HG03457 (cell line): Measurements from ENCODE around the gene SNX21.

Experiments
- ATAC-seq: cut with Tn5 transposase; IDR thresholded peaks from one replicate; pipeline ENCODE4 v1.9.1; 2021; ENCODE audit warnings: moderate number of reproducible peaks; ENCODE audit not compliant: unreplicated experiment

Gene SNX21

DNA sequence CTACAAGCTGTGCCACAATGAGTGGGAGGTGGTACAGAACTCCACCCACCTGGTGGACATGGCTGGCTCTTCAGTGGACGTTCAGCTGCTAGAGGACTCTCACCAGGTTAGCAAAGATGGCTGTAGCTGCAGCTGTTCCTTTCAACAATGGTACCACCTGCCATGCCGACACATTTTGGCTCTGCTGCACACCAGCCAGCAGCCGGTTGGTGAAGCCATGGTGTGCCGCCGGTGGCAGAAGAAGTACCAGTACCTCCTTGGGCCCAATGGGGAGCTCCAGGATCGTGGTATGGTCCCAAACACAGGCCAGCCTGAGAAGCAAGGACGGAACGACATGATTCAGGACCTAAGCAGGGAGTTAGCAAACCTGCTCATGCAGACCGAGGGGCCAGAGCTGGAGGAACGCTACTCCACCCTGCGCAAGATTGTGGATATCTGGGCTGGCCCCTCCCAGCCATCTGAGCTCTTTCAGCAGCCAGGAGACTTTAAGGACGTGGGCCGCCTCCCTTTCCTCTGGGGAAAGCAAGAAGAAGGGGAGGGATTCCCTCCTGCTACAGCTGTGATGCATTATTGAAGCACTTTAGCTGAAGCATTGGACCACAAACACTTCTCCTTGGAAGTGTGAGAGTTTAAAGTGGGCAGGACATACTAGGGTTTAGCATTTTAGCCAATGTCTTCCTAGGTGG lies 44.6 kb downstream of the SNX21 start:
- ATAC-seq: no peak

DNA sequence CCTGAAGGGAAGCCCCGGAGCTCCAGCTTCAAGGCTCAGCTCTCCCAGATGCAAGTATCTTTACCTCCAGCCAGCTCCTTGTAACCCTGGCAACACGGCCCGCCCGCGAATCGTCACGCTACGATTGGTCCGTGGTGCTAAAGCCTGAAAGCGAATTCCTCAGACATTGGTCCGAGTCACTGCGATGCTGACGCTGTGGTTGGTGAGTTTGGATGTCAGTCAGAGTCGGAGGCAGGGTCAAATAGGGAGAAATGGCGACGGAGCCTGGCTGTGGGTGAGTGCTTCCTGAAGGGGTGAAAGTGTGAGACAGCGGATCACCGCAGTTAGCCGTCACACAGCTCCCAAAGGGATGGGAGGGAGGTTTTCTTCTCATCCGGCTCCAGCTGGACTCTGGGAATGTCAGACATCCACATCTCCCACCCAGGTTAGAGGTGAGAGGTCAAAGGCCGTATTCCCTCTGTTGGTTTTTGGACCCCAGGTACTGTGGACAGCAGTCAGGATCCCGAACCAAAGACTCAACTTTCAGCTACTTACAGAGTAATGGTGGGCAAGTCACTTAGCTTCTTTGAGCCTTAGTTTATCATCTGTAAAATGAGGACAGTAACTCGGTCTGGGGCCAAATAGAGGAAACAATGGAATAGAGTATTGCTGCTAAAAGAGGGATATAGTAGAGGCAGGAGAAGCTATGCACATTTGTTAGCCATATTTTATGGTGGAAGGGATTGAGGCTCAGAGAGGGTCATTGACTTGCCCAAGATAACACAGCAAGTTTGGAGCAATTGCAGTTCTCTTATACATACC lies 47.6 kb downstream of the SNX21 start, which contains the start of gene ZSWIM1:
ZSWIM1 (plus strand) TSS at position 240 of the 801 bp plus-strand sequence. CDS start 1,366 bp downstream, outside the sequence.
- ATAC-seq: peak; percentile 96

DNA sequence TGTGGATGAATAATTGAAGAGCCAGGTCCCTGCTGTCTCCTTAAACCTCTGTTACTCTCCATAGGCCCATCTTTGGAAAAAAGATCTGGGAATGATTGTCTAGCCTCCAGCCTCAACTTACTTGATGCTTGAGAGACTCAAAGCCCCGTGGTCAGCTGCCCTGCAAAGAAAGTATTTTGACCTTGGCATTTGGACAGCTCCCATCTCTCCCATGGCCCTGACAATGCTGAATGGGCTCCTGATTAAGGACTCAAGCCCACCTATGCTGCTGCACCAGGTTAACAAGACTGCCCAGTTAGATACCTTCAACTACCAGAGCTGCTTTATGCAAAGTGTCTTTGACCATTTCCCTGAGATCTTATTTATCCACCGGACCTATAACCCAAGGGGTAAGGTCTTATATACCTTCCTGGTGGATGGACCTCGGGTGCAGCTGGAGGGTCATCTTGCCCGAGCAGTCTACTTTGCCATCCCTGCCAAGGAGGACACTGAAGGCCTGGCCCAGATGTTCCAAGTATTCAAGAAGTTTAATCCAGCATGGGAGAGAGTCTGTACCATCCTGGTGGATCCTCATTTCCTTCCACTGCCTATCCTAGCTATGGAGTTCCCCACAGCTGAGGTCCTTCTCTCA lies 49.0 kb downstream of the SNX21 start:
- no peak for ATAC-seq

DNA sequence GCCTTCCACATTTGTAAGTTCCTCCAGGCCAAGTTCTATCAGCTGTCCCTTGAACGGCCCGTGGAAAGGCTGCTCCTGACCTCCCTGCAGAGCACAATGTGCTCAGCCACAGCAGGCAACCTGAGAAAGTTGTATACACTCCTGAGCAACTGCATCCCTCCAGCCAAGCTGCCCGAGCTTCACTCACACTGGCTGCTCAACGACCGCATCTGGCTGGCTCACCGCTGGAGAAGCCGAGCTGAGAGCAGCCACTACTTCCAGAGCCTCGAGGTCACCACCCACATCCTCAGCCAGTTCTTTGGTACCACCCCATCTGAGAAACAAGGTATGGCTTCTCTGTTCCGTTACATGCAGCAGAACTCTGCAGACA lies 49.5 kb downstream of the SNX21 start:
- no peak for ATAC-seq

DNA sequence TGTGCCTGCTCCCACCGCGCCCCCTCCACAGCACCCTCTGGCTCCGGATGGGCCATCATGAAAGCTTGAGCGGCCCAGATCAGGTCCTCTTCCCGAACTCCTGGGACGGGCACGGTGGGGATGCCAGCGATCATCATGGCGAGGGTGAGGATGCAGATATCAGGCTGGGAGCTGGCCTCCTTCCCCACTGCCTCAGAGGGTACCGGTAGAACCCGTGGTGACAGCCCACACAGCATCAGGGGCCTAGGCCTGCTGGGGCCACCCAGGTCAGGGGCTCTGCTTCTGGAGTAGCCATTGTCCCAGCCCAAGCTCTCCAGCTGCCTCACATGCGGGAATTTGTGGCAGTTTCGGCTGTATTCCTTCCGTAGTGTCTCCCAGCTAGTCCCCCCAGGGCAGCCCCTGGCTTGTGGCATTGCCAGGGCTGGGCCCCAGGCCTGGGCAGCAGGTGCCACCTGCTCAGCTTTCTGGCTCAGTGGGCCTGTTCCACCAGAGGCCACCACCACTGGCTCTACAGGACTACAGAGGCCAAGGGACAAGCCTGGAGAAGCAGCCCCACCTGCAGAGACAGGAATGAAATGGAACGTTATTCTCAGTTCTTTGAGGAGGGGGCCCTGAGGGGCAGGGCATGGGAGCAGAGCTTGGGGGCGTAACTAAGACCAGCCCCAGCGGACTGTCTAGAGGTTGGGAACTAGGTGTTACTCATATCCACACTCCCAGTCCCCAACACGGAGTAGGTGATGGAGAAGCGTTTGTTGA lies 53.2 kb downstream of the SNX21 start:
- no peak for ATAC-seq

DNA sequence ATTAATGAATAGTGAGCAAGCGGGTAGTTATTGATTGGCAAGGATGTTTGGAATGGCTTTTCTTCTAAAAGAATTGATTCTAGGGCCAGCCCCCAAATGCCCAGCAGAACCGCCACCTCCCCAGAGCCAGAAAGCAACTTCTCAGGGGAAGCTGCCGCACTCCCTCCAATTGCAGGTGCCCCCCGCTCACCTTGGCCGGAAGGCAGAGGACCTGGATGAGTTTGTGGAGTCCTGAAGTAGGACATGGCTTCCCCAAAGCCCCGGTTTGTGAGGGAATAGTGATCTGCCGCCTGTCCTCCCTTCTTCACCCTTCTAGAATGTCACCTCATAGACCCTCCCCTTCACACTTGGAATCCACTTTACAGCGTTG lies 53.7 kb downstream of the SNX21 start, which contains the start of gene SPATA25:
SPATA25 (minus strand) TSS at position 277 of the 370 bp plus-strand sequence; CDS start at position 245, 32 bp downstream.
- no peak for ATAC-seq

DNA sequence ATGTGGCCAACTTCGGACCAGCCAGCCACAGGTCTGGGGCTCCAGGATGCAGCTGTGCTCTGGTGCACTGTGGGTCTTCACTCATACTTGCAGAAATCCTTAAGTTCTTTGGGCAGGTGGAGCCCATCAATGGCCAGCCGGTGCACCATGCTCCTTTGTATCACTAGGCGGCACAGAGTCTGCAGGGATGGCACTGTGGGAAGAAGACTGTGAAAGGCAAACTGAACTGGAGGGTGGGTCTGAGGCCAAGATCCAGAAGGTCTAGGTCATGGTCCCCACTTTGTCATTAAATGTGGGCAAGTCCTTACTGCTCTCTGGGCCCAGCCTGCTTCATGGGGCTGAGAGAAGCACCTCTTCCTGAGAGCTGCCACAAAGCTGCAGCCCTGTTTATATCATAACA lies 55.1 kb downstream of the SNX21 start:
- ATAC-seq: no peak

DNA sequence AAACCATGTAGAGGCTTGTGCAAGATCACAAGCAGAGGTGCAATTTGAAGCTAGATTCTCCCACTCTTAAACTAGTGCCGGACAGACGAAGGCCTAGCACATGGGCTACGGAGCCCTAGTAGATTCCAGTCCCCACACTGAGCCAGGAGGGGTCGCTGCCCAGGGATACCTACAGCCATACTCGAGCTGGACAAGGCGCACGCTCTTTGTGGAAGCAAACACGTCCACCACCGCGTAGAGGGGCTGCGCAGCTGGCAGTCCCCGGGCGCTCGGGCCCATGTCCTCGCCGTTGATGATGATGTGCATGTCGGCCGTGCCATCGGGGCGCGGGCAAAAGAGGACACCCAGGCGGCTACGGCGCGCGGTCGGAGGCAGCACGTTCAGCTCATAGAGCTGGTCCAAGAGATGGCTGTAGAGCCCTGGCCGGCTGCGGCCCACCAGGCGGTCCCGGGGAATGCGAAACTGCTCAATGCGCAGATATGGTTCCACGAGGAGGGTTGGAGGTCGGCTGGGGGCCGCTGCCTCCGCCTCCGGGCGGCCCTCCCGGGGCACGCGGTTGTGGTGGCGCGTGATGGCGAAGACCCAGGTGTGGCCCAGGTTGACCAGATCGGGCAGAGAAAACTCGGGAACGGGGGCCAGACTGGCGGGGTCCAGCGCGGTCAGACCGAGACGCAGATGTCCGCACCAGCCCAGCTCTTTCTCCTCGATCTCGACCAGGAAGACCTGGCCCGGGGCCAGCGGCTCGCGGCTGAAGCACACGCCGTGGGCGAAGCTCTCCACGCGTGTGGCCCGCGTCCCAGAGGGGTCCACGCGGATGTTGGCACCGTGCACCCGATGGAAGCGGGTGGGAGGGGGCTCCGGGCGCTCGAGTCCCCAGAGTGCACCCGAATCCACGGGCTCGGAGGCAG lies 56.7 kb downstream of the SNX21 start:
- ATAC-seq: peak; percentile 20

DNA sequence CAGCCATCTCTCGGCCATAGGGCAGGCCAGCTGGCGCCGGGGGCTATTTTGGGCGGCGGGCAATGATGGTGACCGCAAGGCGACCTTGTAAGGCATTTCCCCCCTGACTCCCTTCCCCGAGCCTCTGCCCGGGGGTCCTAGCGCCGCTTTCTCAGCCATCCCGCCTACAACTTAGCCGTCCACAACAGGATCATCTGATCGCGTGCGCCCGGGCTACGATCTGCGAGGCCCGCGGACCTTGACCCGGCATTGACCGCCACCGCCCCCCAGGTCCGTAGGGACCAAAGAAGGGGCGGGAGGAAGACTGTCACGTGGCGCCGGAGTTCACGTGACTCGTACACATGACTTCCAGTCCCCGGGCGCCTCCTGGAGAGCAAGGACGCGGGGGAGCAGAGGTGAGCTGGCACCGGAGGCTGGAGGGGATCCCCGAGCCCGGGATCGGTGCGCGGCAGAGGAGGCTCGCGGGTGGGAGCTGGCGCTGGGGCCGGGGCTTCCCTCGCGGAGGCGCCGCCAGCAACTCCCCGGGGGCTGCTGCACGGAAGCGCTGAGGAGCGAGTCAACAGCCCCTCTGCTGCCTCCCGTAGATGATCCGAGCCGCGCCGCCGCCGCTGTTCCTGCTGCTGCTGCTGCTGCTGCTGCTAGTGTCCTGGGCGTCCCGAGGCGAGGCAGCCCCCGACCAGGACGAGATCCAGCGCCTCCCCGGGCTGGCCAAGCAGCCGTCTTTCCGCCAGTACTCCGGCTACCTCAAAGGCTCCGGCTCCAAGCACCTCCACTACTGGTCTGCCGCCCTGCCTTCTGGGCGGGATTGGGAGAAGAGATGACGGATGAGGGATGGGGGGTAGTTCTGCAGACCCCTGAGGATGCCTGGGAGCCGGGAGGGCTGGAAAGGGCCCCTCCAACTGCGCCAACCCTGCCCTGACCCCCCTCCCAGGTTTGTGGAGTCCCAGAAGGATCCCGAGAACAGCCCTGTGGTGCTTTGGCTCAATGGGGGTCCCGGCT lies 57.7 kb downstream of the SNX21 start, which contains the start of the genes CTSA and NEURL2:
CTSA (plus strand) TSS at position 351 of the 999 bp plus-strand sequence; CDS start at position 585, 234 bp downstream.
NEURL2 (minus strand) TSS at position 224 of the 999 bp plus-strand sequence; CDS start at position 7, 217 bp downstream.
- peak; percentile 47 for ATAC-seq

DNA sequence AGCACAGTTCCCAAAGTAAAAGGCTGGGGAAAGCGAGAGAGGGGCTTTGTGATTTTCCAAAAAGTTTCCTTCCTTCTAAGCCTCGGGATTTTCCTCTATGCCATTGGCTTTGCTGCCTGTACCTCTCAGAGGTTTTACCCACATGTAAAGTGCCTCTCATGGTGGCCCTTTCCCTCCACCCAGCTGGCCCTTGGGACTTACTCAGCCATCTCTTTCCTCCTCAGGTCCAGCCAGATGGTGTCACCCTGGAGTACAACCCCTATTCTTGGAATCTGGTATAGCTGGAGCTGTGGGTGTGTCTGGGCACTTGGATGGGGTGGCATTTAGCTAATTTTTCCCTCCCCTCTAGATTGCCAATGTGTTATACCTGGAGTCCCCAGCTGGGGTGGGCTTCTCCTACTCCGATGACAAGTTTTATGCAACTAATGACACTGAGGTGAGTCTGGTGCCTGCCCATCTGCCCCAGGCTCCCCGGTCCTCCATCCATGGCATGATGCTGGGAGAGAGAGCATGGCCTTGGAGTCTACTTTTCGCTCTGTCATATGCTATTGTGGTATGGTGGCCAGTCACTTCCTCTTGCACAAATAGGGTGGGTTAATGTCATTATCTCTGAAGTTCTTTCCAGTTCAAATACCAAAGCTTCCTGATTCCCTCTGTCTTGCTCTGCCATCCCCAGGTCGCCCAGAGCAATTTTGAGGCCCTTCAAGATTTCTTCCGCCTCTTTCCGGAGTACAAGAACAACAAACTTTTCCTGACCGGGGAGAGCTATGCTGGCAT lies 58.6 kb downstream of the SNX21 start:
- no peak for ATAC-seq
